Fibroblast of skin of scalp (primary cell): ENCODE data around the gene POTEF.
"Not testable (repeated sequence)": the region's sequence is repeated elsewhere in the genome, so short reads cannot be mapped to it uniquely, and the experiment has no call there.

Experiments
- DNase-seq: peaks from one replicate; pipeline ENCODE4 v3.0.0-alpha.2; 2013

POTEF gene

DNA sequence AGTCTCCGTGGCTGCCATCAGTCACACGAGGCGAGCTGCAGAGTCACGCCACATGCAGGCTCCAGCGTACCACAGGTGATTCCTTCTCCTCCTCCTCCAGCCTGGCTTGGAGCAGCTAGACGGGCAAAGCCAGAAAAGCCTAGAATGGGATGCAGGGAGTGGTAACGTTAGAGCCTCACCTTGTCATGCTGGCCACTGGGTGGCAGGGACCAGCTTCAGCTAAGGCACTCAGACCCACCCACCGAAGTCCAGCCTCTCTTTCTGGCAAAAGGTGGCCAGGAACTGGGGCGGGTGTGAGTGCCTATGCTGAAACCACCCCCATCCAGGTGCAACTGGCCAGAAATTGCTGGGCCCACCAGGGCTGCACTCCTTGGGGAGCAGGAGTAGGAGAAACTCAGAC, 1.3 kb downstream of the POTEF start:
- DNase-seq: not testable (repeated sequence)

- DNase-seq: not testable (repeated sequence)
Measured at GRCh38 chr2:130120924-130121323, 8.1 kb downstream of the POTEF start.

- not testable (repeated sequence) for DNase-seq
Measured at GRCh38 chr2:130102597-130103363, 26.2 kb downstream of the POTEF start.

DNA sequence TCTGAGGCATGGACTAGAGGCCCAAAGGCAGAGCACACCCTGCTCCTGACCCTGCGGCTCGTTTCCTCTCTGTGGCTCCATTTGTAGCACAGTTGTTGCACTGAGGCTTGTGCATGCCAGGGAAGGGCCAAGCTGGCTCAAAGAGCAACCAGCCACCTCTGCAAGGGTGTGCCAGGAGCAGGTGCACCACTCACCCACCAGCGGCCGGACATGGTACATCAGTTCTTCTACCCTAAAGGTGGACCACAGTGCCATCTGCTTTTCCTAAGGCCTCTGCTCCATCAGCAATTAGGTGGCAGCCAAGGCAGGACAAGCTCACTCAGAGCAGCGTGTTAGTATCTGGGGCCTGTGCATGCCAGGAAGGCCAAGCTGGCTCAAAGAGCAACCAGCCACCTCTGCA, 66.4 kb downstream of the POTEF start:
- DNase-seq: not testable (repeated sequence)

GRCh38 chr2:130059982-130060381, 69.0 kb downstream of the POTEF start:
- DNase-seq: not testable (repeated sequence)

- not testable (repeated sequence) for DNase-seq
Measured at GRCh38 chr2:130056336-130056735, 72.7 kb downstream of the POTEF start.

GRCh38 chr2:130053217-130053911, 75.7 kb downstream of the POTEF start:
- not testable (repeated sequence) for DNase-seq

GRCh38 chr2:130052376-130052775, 76.6 kb downstream of the POTEF start:
- not testable (repeated sequence) for DNase-seq

DNA sequence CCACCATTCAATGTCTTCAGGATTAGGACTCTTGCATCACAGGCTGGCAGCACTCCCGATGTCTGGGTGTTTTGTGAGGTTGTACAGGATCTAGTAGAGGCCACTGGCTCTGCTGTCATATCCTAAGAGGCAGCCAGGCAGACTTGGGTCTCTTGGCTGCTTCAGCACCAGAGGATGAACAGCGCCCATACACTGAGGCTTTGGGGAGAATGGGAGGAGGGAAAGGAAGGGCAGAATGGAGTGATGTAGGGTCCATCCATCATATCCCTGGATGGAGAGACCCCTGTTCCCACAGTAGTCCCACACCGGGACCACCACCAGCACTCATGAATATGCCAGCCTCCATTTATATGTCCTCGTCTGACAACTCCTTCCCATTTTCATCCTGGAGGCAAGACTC, 80.6 kb downstream of the POTEF start:
- DNase-seq: not testable (repeated sequence)

GRCh38 chr2:130038265-130038603, 90.8 kb downstream of the POTEF start:
- DNase-seq: not testable (repeated sequence)

- DNase-seq: not testable (repeated sequence)
Measured at GRCh38 chr2:130025931-130026330, 103.1 kb downstream of the POTEF start.
